Neural progenitor cell (in vitro differentiated cells): ENCODE results near the gene HIPK2. TPM values are rescaled to one million over a fixed set of nuclear protein-coding genes. Genes with fewer than 3 reads are reported as not detected.

Experiments used
- DNase-seq: peaks from one replicate; pipeline ENCODE4 v3.0.0-alpha.2; 2016; ENCODE audit warnings: low spot score
- H2AFZ ChIP-seq: fragments of 200-600 bp; sonication (generic); replicated peaks from 2 replicates; pipeline ENCODE4 v1.6.1; 2016; ENCODE audit warnings: antibody characterized with exemption
- H3F3A ChIP-seq: fragments of 200-600 bp; sonication (generic); 2 replicates; pipeline ENCODE4 v1.6.1; 2016; ENCODE audit warnings: antibody characterized with exemption, low read depth
- H3K27ac ChIP-seq: fragments of 200-600 bp; sonication (generic); 2 replicates; pipeline ENCODE4 v1.5.1; 2016; ENCODE audit warnings: mild to moderate bottlenecking
- H3K27me3 ChIP-seq: fragments of 200-600 bp; sonication (generic); 2 replicates; pipeline ENCODE4 v1.6.1; 2016; ENCODE audit warnings: mild to moderate bottlenecking, moderate library complexity
- H3K36me3 ChIP-seq: fragments of 200-600 bp; sonication (generic); 2 replicates; pipeline ENCODE4 v1.5.1; 2016
- H3K4me1 ChIP-seq: fragments of 200-600 bp; sonication (generic); 2 replicates; pipeline ENCODE4 v1.6.1; 2016; ENCODE audit warnings: mixed run types
- H3K4me2 ChIP-seq: fragments of 200-600 bp; sonication (generic); 2 replicates; pipeline ENCODE4 v1.6.1; 2016
- H3K4me3 ChIP-seq: fragments of 200-600 bp; sonication (generic); 2 replicates; pipeline ENCODE4 v1.5.1; 2016
- H3K79me2 ChIP-seq: fragments of 200-600 bp; sonication (generic); 2 replicates; pipeline ENCODE4 v1.6.1; 2016; ENCODE audit warnings: low read depth
- H3K9ac ChIP-seq: fragments of 200-600 bp; sonication (generic); 2 replicates; pipeline ENCODE4 v1.6.1; 2016
- H3K9me3 ChIP-seq: fragments of 200-600 bp; sonication (generic); 2 replicates; pipeline ENCODE4 v1.5.1; 2016; ENCODE audit warnings: low read depth
- H4K20me1 ChIP-seq: fragments of 200-600 bp; sonication (generic); 2 replicates; pipeline ENCODE4 v1.6.1; 2016; ENCODE audit warnings: low read depth
- H3K27ac Mint-ChIP-seq: 3 replicates; pipeline ENCODE4 v1.8.0; 2021; ENCODE audit warnings: mixed read lengths
- H3K27me3 Mint-ChIP-seq: 2 replicates; pipeline ENCODE4 v1.8.0; 2022; ENCODE audit warnings: low read depth, mild to moderate bottlenecking, inconsistent platforms, moderate library complexity, mixed read lengths; ENCODE audit not compliant: insufficient read depth
- H3K36me3 Mint-ChIP-seq: 3 replicates; pipeline ENCODE4 v1.8.0; 2021; ENCODE audit warnings: mixed read lengths
- H3K4me1 Mint-ChIP-seq: 3 replicates; pipeline ENCODE4 v1.8.0; 2021; ENCODE audit warnings: mixed read lengths
- H3K4me3 Mint-ChIP-seq: 3 replicates; pipeline ENCODE4 v1.8.0; 2021; ENCODE audit warnings: mild to moderate bottlenecking, moderate library complexity, mixed read lengths
- H3K9me3 Mint-ChIP-seq: 3 replicates; pipeline ENCODE4 v1.8.0; 2020; ENCODE audit warnings: mixed read lengths
- CTCF ChIP-seq: fragments of 200-600 bp; sonication (generic); IDR thresholded peaks from 2 replicates; pipeline ENCODE4 v1.5.1; 2017; ENCODE audit warnings: antibody characterized with exemption, mild to moderate bottlenecking
- EZH2 ChIP-seq: fragments of 200-600 bp; sonication (generic); IDR thresholded peaks from 2 replicates; pipeline ENCODE4 v1.6.1; 2017; ENCODE audit warnings: antibody characterized with exemption, mild to moderate bottlenecking, moderate library complexity
- EZH2phosphoT487 ChIP-seq: fragments of 200-600 bp; sonication (generic); IDR thresholded peaks from 2 replicates; pipeline ENCODE4 v1.6.1; 2017; ENCODE audit warnings: antibody characterized with exemption
- total RNA-seq: library from RNA; depleted of rRNA; stranded (reverse); fragments of >200 nt; gene quantifications from 2 replicates; pipeline ENCODE4 v1.2.3, GENCODE V29; 2015; ENCODE audit warnings: low replicate concordance

Gene HIPK2
- total RNA-seq, 1 donor from 2014 or later, result 12.8 TPM

- Histone ChIP-seq H2AFZ (no peak overlapping the region), H3K9ac (no peak overlapping the region), H3K4me1 (peaks cover 12% of the 10 kb centered on the region), H3K36me3 (no peaks in the 10 kb centered on the region), H4K20me1 (peaks cover 43% of the 10 kb centered on the region), H3F3A (peaks cover 10% of the 10 kb centered on the region), H3K79me2 (no peaks in the 10 kb centered on the region), H3K4me3 (no peak overlapping the region), H3K27ac (no peak overlapping the region), H3K9me3 (no peaks in the 10 kb centered on the region), H3K27me3 (no peaks in the 10 kb centered on the region), H3K4me2 (no peak overlapping the region)
- no peak for DNase-seq
- H3K9me3 Mint-ChIP-seq, result no peaks in the 10 kb centered on the region
- no peak overlapping the region for H3K27ac Mint-ChIP-seq
- TF ChIP-seq EZH2, result no peak
- TF ChIP-seq CTCF, result no peak
- no peak for TF ChIP-seq EZH2phosphoT487
- peaks cover 29% of the 10 kb centered on the region for H3K4me1 Mint-ChIP-seq
- H3K4me3 Mint-ChIP-seq, result no peak overlapping the region
- peaks cover 18% of the 10 kb centered on the region for H3K36me3 Mint-ChIP-seq
- peaks cover 2% of the 10 kb centered on the region for H3K27me3 Mint-ChIP-seq
Measured at GRCh38 chr7:139693651-139694388, 84.0 kb downstream of the HIPK2 start.

- peaks cover 29% of the 10 kb centered on the region for H3K4me1 Mint-ChIP-seq
- DNase-seq, result peak; percentile 39
- no peak for TF ChIP-seq EZH2
- no peak for TF ChIP-seq EZH2phosphoT487
- no peak for TF ChIP-seq CTCF
- H3K27ac ChIP-seq, result no peak overlapping the region
- H3K79me2 ChIP-seq, result no peaks in the 10 kb centered on the region
- no peaks in the 10 kb centered on the region for H3K9me3 Mint-ChIP-seq
- peaks cover 20% of the 10 kb centered on the region for H3K36me3 Mint-ChIP-seq
- no peak overlapping the region for H2AFZ ChIP-seq
- H3K4me3 ChIP-seq, result no peak overlapping the region
- no peak overlapping the region for H3K4me3 Mint-ChIP-seq
- peak overlapping the region; percentile 33 for H3K4me2 ChIP-seq
- no peak overlapping the region for H3K27ac Mint-ChIP-seq
- H3K27me3 Mint-ChIP-seq, result peaks cover 6% of the 10 kb centered on the region
- H4K20me1 ChIP-seq, result peaks cover 40% of the 10 kb centered on the region
- H3K4me1 ChIP-seq, result peaks cover 12% of the 10 kb centered on the region
- H3K36me3 ChIP-seq, result no peaks in the 10 kb centered on the region
- H3F3A ChIP-seq, result peaks cover 10% of the 10 kb centered on the region
- no peak overlapping the region for H3K9ac ChIP-seq
- H3K9me3 ChIP-seq, result no peaks in the 10 kb centered on the region
- H3K27me3 ChIP-seq, result no peaks in the 10 kb centered on the region
Measured at GRCh38 chr7:139692723-139693122, 85.1 kb downstream of the HIPK2 start.

GRCh38 chr7:139691253-139691781 lies 86.5 kb downstream of the HIPK2 start:
- H3K79me2 ChIP-seq, result no peaks in the 10 kb centered on the region
- peaks cover 10% of the 10 kb centered on the region for H3K4me1 ChIP-seq
- peaks cover 8% of the 10 kb centered on the region for H3K9me3 Mint-ChIP-seq
- no peak for DNase-seq
- H3K27me3 ChIP-seq, result no peaks in the 10 kb centered on the region
- H3K9ac ChIP-seq, result no peak overlapping the region
- H3K36me3 Mint-ChIP-seq, result peaks cover 25% of the 10 kb centered on the region
- H3K27ac Mint-ChIP-seq, result no peak overlapping the region
- peaks cover 24% of the 10 kb centered on the region for H3K4me1 Mint-ChIP-seq
- H3K27me3 Mint-ChIP-seq, result peaks cover 6% of the 10 kb centered on the region
- H3K27ac ChIP-seq, result no peak overlapping the region
- no peak overlapping the region for H2AFZ ChIP-seq
- TF ChIP-seq CTCF, result no peak
- H3K36me3 ChIP-seq, result no peaks in the 10 kb centered on the region
- no peak overlapping the region for H3K4me2 ChIP-seq
- H3K4me3 ChIP-seq, result no peak overlapping the region
- peaks cover 10% of the 10 kb centered on the region for H3F3A ChIP-seq
- peaks cover 40% of the 10 kb centered on the region for H4K20me1 ChIP-seq
- H3K9me3 ChIP-seq, result no peaks in the 10 kb centered on the region
- no peak overlapping the region for H3K4me3 Mint-ChIP-seq
